ENCODE data around the gene ATG9A. TPM values are rescaled to one million over a fixed set of nuclear protein-coding genes. Genes with fewer than 3 reads are reported as not detected.

Gene ATG9A
- total RNA-seq, 1 experiment from 2014 or later, result 46.4 TPM

DNA sequence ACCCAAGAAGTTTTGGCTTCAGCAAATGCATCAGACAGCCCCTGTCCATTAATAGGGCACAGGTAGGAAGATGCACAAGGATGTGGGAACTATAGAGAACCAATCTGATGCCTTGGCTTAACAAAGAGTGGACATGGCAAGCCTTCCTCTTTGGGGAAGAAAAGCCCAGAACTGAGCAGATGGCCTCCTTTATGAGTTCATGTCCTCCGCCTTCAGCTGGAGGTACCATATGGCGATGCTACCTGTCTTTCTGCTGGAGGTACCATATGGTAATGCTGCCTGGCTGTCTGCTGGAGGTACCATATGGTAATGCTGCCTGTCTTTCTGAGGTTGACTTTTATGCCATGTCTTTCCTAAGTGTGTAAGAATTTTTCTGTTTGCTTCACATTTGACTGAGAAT, 45.3 kb downstream of the ATG9A start:
- H2BK20ac ChIP-seq (ENCODE audit: low read depth, low read length, poor library complexity, severe bottlenecking), result no peak overlapping the region
- Mint-ChIP-seq H3K4me3 (no peak overlapping the region), H3K27me3 (ENCODE audit: low read depth) (no peaks in the 10 kb centered on the region), H3K27ac (no peak overlapping the region), H3K4me1 (peaks cover 2 to 3% of the 10 kb centered on the region in 2 experiments), H3K9me3 (no peaks in the 10 kb centered on the region; a peak in 1 of 5 replicates), H3K36me3 (ENCODE audit: insufficient read depth in 1 of 3, low read depth in 3 of 3) (peaks cover 16 to 45% (median 33%) of the 10 kb centered on the region in 3 experiments)
- WGBS (ENCODE audit: extremely low coverage, insufficient read length, low lambda C conversion rate), result no CpG with 5 or more reads among the region's 2 CpGs
- no peaks in the 10 kb centered on the region for H3K27me3 ChIP-seq (ENCODE audit: insufficient read depth, low read length)
- no peak overlapping the region for H3K9ac ChIP-seq (ENCODE audit: extremely low read depth, insufficient read length, low read length)
- TF ChIP-seq, protein P1, sequence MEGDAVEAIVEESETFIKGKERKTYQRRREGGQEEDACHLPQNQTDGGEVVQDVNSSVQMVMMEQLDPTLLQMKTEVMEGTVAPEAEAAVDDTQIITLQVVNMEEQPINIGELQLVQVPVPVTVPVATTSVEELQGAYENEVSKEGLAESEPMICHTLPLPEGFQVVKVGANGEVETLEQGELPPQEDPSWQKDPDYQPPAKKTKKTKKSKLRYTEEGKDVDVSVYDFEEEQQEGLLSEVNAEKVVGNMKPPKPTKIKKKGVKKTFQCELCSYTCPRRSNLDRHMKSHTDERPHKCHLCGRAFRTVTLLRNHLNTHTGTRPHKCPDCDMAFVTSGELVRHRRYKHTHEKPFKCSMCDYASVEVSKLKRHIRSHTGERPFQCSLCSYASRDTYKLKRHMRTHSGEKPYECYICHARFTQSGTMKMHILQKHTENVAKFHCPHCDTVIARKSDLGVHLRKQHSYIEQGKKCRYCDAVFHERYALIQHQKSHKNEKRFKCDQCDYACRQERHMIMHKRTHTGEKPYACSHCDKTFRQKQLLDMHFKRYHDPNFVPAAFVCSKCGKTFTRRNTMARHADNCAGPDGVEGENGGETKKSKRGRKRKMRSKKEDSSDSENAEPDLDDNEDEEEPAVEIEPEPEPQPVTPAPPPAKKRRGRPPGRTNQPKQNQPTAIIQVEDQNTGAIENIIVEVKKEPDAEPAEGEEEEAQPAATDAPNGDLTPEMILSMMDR (conservative IDR thresholded peaks at IDR 0.05), result no peak
- H3K79me2 ChIP-seq (ENCODE audit: insufficient read depth, low read length), result no peaks in the 10 kb centered on the region
- no peak overlapping the region for H2BK12ac ChIP-seq (ENCODE audit: insufficient read length, low read depth, low read length)
- no peak overlapping the region for H3K4ac ChIP-seq (ENCODE audit: low read depth, low read length)
- H2BK15ac ChIP-seq (ENCODE audit: low read depth, low read length), result no peak overlapping the region
- H2AFZ ChIP-seq (ENCODE audit: low read length), result no peak overlapping the region
- H3K4me2 ChIP-seq (ENCODE audit: insufficient read depth, insufficient read length, low read length), result no peak overlapping the region
- H3K9me3 ChIP-seq (ENCODE audit: control insufficient read depth, low read depth, low read length), result no peaks in the 10 kb centered on the region
- peaks cover 3% of the 10 kb centered on the region for H3K79me1 ChIP-seq (ENCODE audit: insufficient read depth, low read depth, low read length, poor library complexity, severe bottlenecking)
- H3K4me1 ChIP-seq (ENCODE audit: insufficient read depth, low read length), result no peaks in the 10 kb centered on the region
- no peak overlapping the region for H3K14ac ChIP-seq (ENCODE audit: insufficient read depth, low read length)
- no peak overlapping the region for H3K23ac ChIP-seq (ENCODE audit: insufficient read length, low read depth, low read length)
- H4K5ac ChIP-seq (ENCODE audit: insufficient read length, low read depth, low read length), result no peak overlapping the region
- H3K18ac ChIP-seq (ENCODE audit: insufficient read length, low read depth, low read length), result no peak overlapping the region
- no peak for DNase-seq
- no peak overlapping the region for H2BK5ac ChIP-seq (ENCODE audit: insufficient read length, low read length)
- no peak overlapping the region for H3T11ph ChIP-seq (ENCODE audit: low read length)
- no peaks in the 10 kb centered on the region for H3K23me2 ChIP-seq (ENCODE audit: insufficient read length, low read depth, low read length, poor library complexity, severe bottlenecking)
- H4K91ac ChIP-seq (ENCODE audit: insufficient read length, low read depth, low read length), result no peak overlapping the region
- no peak overlapping the region for H2BK120ac ChIP-seq (ENCODE audit: low read depth, low read length, poor library complexity, severe bottlenecking)
- H4K8ac ChIP-seq (replicated peaks; ENCODE audit: insufficient read length, low read depth, low read length), result no peak overlapping the region
- H2AK5ac ChIP-seq (ENCODE audit: insufficient read length, low read length), result no peak overlapping the region
- no peak overlapping the region for H3K27ac ChIP-seq (ENCODE audit: insufficient read length, low read depth, low read length)
- H3K56ac ChIP-seq (ENCODE audit: insufficient read length, low read depth, low read length), result no peak overlapping the region
- H4K20me1 ChIP-seq (ENCODE audit: control insufficient read depth, insufficient read depth, insufficient read length), result no peaks in the 10 kb centered on the region

Data from H9 (cell line).